Right cardiac atrium (tissue), 5 donors: ENCODE results near the gene DOK3. TPM values are rescaled to one million over a fixed set of nuclear protein-coding genes. Genes with fewer than 3 reads are reported as not detected.
A peak's percentile ranks its signal among the peaks of the same experiment; 100 is the strongest.
"Not testable (repeated sequence)": the region's sequence is repeated elsewhere in the genome, so short reads cannot be mapped to it uniquely, and the experiment has no call there.

ENCODE experiments used
- ATAC-seq, 2 donors: fragments of 200-7000 bp; cut with Tn5 transposase; one replicate each; pipeline versions ENCODE4 v1.8.0 to v1.9.1; 2020; ENCODE audit warnings: moderate library complexity in 2 of 2, mild to moderate bottlenecking in 1 of 2
- DNase-seq, 3 donors: peaks; one replicate each; pipeline ENCODE4 v3.0.0-alpha.2; 2020
- H3K27ac ChIP-seq: one replicate; pipeline ENCODE4 v1.5.1; 2013; ENCODE audit warnings: mild to moderate bottlenecking, low read length, control low read depth, moderate library complexity
- H3K27me3 ChIP-seq: one replicate; pipeline ENCODE4 v1.6.1; 2013; ENCODE audit not compliant: control insufficient read depth, insufficient read depth
- H3K4me1 ChIP-seq: one replicate; pipeline ENCODE4 v1.6.1; 2013; ENCODE audit warnings: low read length; ENCODE audit not compliant: control insufficient read depth, insufficient read depth
- H3K4me3 ChIP-seq: one replicate; pipeline ENCODE4 v1.5.1; 2013; ENCODE audit warnings: low read length, control low read depth
- H3K9me3 ChIP-seq: one replicate; pipeline ENCODE4 v1.6.1; 2013; ENCODE audit warnings: low read length; ENCODE audit not compliant: control insufficient read depth
- WGBS: extraction: QIAGEN DNeasy Blood & Tissue Kit; methylation state at CpG from one replicate; pipeline ENCODE4 v1.1.7; 2013; 5-methylcytosine and 5-hydroxymethylcytosine counted together
- intact Hi-C, 4 donors: fragments of 100-400 bp; cut with DNase I; formaldehyde crosslinking; loops; one replicate each; pipeline versions ENCODE4 v1.11.0 to v1.14.0; 2022 to 2023
- polyA plus RNA-seq: library from polyadenylated mRNA; stranded (reverse); fragments of 200-250 nt; gene quantifications from one replicate; pipeline ENCODE4 v1.2.3, GENCODE V29; 2013
- total RNA-seq, 4 donors: library from RNA; stranded (reverse); fragmentation: NEBNext Ultra II Directional; extraction: Animal tissue kit (Norgen Biotek cat#: 25700); gene quantifications; one replicate each; pipeline ENCODE4 v1.2.1, GENCODE V29; 2021
- donor health status: healthy with polysubstance abuse.
- donor health status: DM: no; HTN: yes; CAD: no.
- donor health status: DM: no; HTN: no; CAD: no.
- donor health status: DM: no; HTN: yes; CAD: no; lungs with severe emphysema.
- donor health status: DM: yes; HTN: yes; CAD: no.

DOK3 gene
- total and polyA plus RNA-seq, 5 donors, result 1.4 to 4.5 (median 3.7) TPM

- Histone ChIP-seq H3K27me3 (no peaks in the 10 kb centered on the region), H3K27ac (no peak overlapping the region), H3K4me3 (no peak overlapping the region), H3K4me1 (peaks cover 6% of the 10 kb centered on the region), H3K9me3 (no peaks in the 10 kb centered on the region)
- intact Hi-C loops, result no loop called here
- no peak for DNase-seq
- ATAC-seq, result peak; percentile 1 to 17
- WGBS, result 79% methylated on average over 26 of the region's 26 CpGs
Observed at GRCh38 chr5:177489119-177489716, 20.4 kb downstream of the DOK3 start.

- Histone ChIP-seq H3K27me3 (no peaks in the 10 kb centered on the region), H3K9me3 (no peaks in the 10 kb centered on the region), H3K4me1 (no peaks in the 10 kb centered on the region), H3K27ac (no peak overlapping the region), H3K4me3 (no peak overlapping the region)
- 91% methylated on average over 15 of the region's 15 CpGs for WGBS
- DNase-seq (no peak), ATAC-seq (no peak)
- intact Hi-C loops, result no loop called here
Observed at GRCh38 chr5:177487975-177488374, 21.7 kb downstream of the DOK3 start.

DNA sequence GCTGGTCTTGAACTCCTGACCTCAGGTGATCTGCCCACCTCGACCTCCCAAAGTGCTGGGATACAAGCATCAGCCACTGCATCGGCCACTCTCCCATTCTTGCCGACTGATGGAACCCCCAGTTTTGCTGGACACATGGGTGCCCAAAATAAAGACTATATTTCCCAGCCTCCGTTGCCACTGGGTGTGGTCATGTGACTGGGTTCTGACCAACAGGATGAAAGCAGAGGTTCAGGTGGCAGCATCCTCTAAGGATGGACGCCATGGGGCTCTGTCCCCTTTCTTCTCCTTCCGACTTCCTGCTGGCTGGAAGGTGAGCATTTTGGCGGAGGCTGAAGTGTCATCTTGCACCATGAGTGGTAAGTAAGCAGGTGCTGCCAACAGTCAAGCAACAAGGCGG is 22.5 kb downstream of the DOK3 start:
- H3K4me3 ChIP-seq, result no peak overlapping the region
- DNase-seq (no peak), ATAC-seq (no peak)
- intact Hi-C loops, result no loop called here
- no peak overlapping the region for H3K27ac ChIP-seq
- no peaks in the 10 kb centered on the region for H3K27me3 ChIP-seq
- 90% methylated on average over 8 of the region's 8 CpGs for WGBS
- no peaks in the 10 kb centered on the region for H3K9me3 ChIP-seq
- H3K4me1 ChIP-seq, result no peaks in the 10 kb centered on the region

DNA sequence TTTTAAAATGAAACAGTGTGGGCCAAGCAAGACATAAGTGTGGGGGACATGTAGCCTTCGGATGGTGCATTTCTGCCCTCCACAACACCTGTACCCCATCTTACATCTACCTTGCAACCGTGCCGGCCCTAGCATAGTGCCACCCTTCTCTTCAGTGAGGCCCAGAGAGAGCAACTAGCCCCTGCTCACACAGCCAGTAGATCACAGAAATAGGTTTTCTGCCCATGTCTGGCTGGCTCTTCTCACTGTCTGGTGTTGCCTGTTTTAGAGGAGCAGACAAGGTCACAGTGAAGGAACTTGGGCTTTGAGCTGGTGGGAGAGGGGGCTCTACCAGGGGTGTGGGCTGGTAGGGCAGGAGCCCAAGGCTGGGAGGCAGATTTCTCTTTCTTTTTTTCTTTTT is 23.4 kb downstream of the DOK3 start:
- Histone ChIP-seq H3K27ac (no peak overlapping the region), H3K9me3 (no peaks in the 10 kb centered on the region), H3K4me1 (no peaks in the 10 kb centered on the region), H3K27me3 (no peaks in the 10 kb centered on the region), H3K4me3 (no peak overlapping the region)
- no peak for DNase-seq
- ATAC-seq, result no peak
- 95% methylated on average over 3 of the region's 3 CpGs for WGBS
- intact Hi-C loops, result no loop called here

- H3K4me1 ChIP-seq, ATAC-seq: not testable (repeated sequence)
Observed at GRCh38 chr5:177485753-177486152, 23.9 kb downstream of the DOK3 start.

DNA sequence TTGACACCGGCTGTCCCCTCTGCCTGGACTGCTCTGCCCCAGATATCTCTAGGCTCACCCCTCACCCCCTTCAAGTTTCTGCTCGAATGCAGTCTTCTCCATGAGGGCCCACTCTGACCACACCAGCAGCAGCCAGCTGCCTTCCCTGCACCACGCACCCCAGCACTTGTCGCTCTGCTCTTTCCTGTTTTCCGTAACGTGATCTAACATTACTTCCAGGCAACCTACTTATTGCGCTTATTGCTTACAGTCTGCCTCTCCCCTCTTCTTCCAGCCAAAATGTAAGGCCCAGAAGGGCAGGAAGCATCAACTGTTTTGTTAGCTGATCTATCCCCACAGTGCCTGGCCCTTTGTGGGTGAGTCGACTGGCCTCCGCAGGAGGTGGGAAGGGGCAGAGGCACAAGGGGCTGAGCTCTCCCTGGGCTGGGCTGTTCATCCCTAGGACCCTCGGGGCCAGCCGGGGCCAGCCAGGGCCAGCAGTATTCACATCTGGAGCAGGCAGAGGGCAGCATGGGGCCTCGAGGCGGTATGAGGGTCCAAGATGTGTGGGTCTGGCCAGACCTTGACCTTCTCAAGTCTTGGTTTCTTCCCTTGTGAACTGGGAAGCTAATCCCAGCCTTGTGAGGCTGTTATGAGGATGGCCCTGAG is 24.6 kb downstream of the DOK3 start:
- Histone ChIP-seq H3K27me3 (no peaks in the 10 kb centered on the region), H3K4me1 (peaks cover 2% of the 10 kb centered on the region), H3K4me3 (no peak overlapping the region), H3K9me3 (no peaks in the 10 kb centered on the region), H3K27ac (no peak overlapping the region)
- 76% methylated on average over 13 of the region's 13 CpGs for WGBS
- DNase-seq (no peak), ATAC-seq (no peak)
- intact Hi-C loops, result no loop called here

More at GRCh38 chr5:177485753-177486152, 23.9 kb downstream of the DOK3 start:
- H3K27ac ChIP-seq, H3K9me3 ChIP-seq, H3K27me3 ChIP-seq, intact Hi-C loops, H3K4me3 ChIP-seq, DNase-seq: not testable (repeated sequence)
- 97% methylated on average over 3 of the region's 3 CpGs for WGBS

DNA sequence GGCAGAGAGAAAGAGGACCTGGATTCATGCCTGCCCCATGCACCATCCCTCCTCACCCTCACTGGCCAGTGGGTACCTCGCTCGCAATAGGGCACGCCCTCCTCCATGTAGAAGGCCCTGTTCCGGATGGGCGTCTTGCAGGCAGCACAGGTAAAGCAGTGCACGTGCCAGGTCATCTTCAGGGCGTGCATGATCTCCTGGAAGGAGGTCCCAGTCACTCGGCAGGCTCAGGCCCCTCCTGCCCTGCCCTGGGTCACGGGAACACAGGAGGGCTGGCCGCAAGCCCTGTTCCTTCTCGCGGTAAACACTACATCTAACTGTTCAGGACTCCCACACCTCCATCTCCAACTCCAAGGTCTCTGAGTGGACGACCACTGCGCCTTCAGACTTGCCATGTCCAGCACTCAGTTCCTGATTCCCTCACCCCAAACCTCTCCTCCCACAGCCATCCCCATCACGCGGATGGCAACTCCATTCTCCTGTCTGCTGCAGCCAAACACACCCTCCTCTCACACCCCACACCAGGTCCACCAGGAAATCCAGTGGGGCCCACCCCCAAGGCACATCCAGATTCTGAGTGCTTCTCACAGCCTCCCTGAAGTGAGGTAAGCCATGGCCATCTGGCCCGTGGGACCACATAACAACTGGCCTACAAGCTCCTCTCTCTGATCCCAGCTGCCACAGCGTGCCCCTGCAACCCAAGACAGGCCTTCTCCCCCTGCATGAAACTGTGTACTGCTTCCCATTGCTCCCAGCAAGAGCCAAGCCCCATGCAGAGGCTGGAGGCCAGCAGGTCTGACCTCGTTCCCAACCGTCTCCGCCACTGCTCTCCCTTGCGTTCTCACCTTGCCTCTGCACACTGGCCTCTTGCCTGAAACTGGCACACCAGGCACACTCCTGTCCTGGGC is 25.4 kb downstream of the DOK3 start:
- peaks cover 5% of the 10 kb centered on the region for H3K4me1 ChIP-seq
- ATAC-seq (no peak), DNase-seq (no peak)
- H3K9me3 ChIP-seq, result no peaks in the 10 kb centered on the region
- 87% methylated on average over 22 of the region's 22 CpGs for WGBS
- intact Hi-C loops, result no loop called here
- no peak overlapping the region for H3K27ac ChIP-seq
- H3K27me3 ChIP-seq, result no peaks in the 10 kb centered on the region
- no peak overlapping the region for H3K4me3 ChIP-seq

DNA sequence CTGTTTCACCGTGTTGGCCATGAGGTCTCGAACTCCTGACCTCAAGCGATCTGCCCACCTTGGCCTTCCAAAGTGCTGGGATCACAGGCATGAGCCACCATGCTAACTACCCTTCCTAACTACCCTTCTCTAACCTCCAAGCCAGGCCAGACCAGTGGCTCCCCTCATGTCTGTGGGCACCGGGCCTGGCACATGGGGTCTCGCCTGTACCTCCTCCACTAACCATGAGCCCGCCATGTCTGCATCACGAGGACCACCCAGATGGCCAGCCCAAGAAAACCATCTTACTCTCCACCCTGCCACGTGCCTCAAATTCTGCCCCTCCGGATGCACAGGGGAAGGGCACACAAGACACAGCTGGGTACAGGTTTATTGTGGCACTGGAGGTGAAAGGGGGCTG is 26.6 kb downstream of the DOK3 start:
- WGBS, result 97% methylated on average over 9 of the region's 9 CpGs
- H3K27me3 ChIP-seq, result no peaks in the 10 kb centered on the region
- intact Hi-C loops, result no loop called here
- H3K4me1 ChIP-seq, result peaks cover 5% of the 10 kb centered on the region
- H3K4me3 ChIP-seq, result no peak overlapping the region
- no peak overlapping the region for H3K27ac ChIP-seq
- no peak for ATAC-seq
- no peaks in the 10 kb centered on the region for H3K9me3 ChIP-seq
- DNase-seq, result no peak

DNA sequence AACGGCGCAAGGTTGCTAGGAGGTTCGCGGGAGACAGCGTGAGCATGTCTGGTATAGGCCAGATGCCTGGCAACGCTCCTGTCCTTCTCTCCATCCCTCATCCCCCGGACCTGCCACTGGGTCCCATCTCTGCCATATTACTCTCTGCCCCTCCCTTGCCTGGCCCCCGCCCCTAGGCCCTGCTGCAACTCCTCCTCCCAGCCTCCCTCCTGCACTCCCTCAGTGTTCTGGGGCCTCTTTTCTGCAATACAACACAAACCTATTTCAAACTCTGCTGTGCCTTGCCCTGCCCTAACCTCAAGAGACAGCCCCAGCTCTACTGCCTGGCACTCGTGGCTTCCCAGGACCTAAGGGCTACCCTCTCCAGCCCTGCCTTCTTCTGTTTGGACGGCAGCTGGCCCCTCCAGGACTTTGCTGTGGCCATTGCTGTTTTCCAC is 27.2 kb downstream of the DOK3 start:
- intact Hi-C loops, result no loop called here
- Histone ChIP-seq H3K4me3 (no peak overlapping the region), H3K27ac (no peak overlapping the region), H3K27me3 (no peaks in the 10 kb centered on the region), H3K4me1 (peaks cover 5% of the 10 kb centered on the region), H3K9me3 (no peaks in the 10 kb centered on the region)
- WGBS, result 91% methylated on average over 10 of the region's 10 CpGs
- ATAC-seq (no peak), DNase-seq (peak in 1 of 3 donors; percentile 63)

- H3K4me1 ChIP-seq, result peaks cover 5% of the 10 kb centered on the region
- no peak overlapping the region for H3K4me3 ChIP-seq
- DNase-seq (no peak), ATAC-seq (peak; percentile 12 to 28)
- WGBS, result 19% methylated on average over 14 of the region's 14 CpGs
- intact Hi-C loops, result no loop called here
- H3K27me3 ChIP-seq, result no peaks in the 10 kb centered on the region
- peak overlapping the region; percentile 65 for H3K27ac ChIP-seq
- no peaks in the 10 kb centered on the region for H3K9me3 ChIP-seq
Observed at GRCh38 chr5:177479774-177480173, 29.9 kb downstream of the DOK3 start.
